Lung (tissue), 12 donors: ENCODE results near the gene SLC2A2. TPM values are rescaled to one million over a fixed set of nuclear protein-coding genes. Genes with fewer than 3 reads are reported as not detected.

Experiments used
- ATAC-seq: fragments of 200-7000 bp; cut with Tn5 transposase; one replicate; pipeline ENCODE4 v1.9.1; 2020; ENCODE audit warnings: moderate number of reproducible peaks; ENCODE audit not compliant: insufficient read depth, low FRiP score
- DNase-seq, 3 donors: peaks; one replicate each; pipeline ENCODE4 v3.0.0-alpha.2; 2013 to 2017
- H3K27ac ChIP-seq, 2 donors: one replicate each; pipeline ENCODE4 v1.5.1; 2013; ENCODE audit warnings: mild to moderate bottlenecking in 2 of 2, moderate library complexity in 2 of 2, control low read depth in 1 of 2, inconsistent platforms in 1 of 2, low read depth in 1 of 2, low read length in 1 of 2
- H3K27me3 ChIP-seq, 3 donors: one replicate each; pipeline ENCODE4 v1.5.1; 2013; ENCODE audit warnings: low read length in 2 of 3; ENCODE audit not compliant: control insufficient read depth in 3 of 3, insufficient read depth in 3 of 3
- H3K36me3 ChIP-seq, 4 donors: one replicate each; pipeline ENCODE4 v1.5.1; 2013; ENCODE audit warnings: low read length in 4 of 4, mild to moderate bottlenecking in 1 of 4, moderate library complexity in 1 of 4; ENCODE audit not compliant: control insufficient read depth in 4 of 4, insufficient read depth in 4 of 4
- H3K4me1 ChIP-seq, 5 donors: one replicate each; pipeline ENCODE4 v1.5.1; 2013; ENCODE audit warnings: low read length in 5 of 5, mild to moderate bottlenecking in 2 of 5, moderate library complexity in 1 of 5; ENCODE audit not compliant: control insufficient read depth in 5 of 5, insufficient read depth in 5 of 5
- H3K4me3 ChIP-seq: one replicate; pipeline ENCODE4 v1.5.1; 2013; ENCODE audit warnings: mild to moderate bottlenecking, control low read depth, moderate library complexity
- H3K9ac ChIP-seq, 2 donors: one replicate each; pipeline ENCODE4 v1.5.1; 2013; ENCODE audit warnings: low read length in 2 of 2, control low read depth in 1 of 2; ENCODE audit not compliant: insufficient read depth in 1 of 2
- H3K9me3 ChIP-seq, 4 donors: one replicate each; pipeline ENCODE4 v1.5.1; 2013; ENCODE audit warnings: low read length in 3 of 4, mild to moderate bottlenecking in 1 of 4, moderate library complexity in 1 of 4; ENCODE audit not compliant: control insufficient read depth in 4 of 4, insufficient read depth in 3 of 4
- WGBS, 2 donors: extraction: QIAGEN DNeasy Blood & Tissue Kit; methylation state at CpG; one replicate each; pipeline ENCODE4 v1.1.7; 2013; 5-methylcytosine and 5-hydroxymethylcytosine counted together
- polyA plus RNA-seq, 2 donors: library from polyadenylated mRNA; stranded (reverse); fragments of 200-250 nt; gene quantifications; one replicate each; pipeline ENCODE4 v1.2.1, GENCODE V29; 2013
- total RNA-seq, 2 donors: library from RNA; depleted of rRNA in 1 of 2; stranded (reverse); fragments of >200 nt in 1 of 2; gene quantifications; one replicate each; pipeline ENCODE4 v1.2.1, GENCODE V29; 2014 to 2021
- TF ChIP-seq, protein P1 (sequence below): IDR thresholded peaks from 2 replicates; pipeline ENCODE4 v1.5.1; 2012; ENCODE audit warnings: mild to moderate bottlenecking; ENCODE audit errors: control extremely low read depth, extremely low read depth
- donor health status: control.
- donor health status: control.
- donor health status: Bipolar disorder and iron deficiency.
- donor health status: healthy.
- donor health status: DM: yes; HTN: yes; CAD: no.

The SLC2A2 gene
- total and polyA plus RNA-seq, 4 donors, result 0.12 TPM; not detected in 3

- Histone ChIP-seq H3K4me3 (no peak overlapping the region), H3K36me3 (peaks cover 0 to 12% (median 3%) of the 10 kb centered on the region in 4 donors), H3K4me1 (peaks cover 0 to 7% (median 0%) of the 10 kb centered on the region in 5 donors), H3K9me3 (peaks cover 0 to 1% (median 0%) of the 10 kb centered on the region in 4 donors), H3K9ac (no peak overlapping the region), H3K27me3 (peaks cover 0 to 48% (median 0%) of the 10 kb centered on the region in 3 donors), H3K27ac (no peak overlapping the region)
- DNase-seq (no peak), ATAC-seq (no peak)
- WGBS, 2 donors, result 87 to 90% methylated on average over 6 of the region's 6 CpGs
- TF ChIP-seq, protein P1, sequence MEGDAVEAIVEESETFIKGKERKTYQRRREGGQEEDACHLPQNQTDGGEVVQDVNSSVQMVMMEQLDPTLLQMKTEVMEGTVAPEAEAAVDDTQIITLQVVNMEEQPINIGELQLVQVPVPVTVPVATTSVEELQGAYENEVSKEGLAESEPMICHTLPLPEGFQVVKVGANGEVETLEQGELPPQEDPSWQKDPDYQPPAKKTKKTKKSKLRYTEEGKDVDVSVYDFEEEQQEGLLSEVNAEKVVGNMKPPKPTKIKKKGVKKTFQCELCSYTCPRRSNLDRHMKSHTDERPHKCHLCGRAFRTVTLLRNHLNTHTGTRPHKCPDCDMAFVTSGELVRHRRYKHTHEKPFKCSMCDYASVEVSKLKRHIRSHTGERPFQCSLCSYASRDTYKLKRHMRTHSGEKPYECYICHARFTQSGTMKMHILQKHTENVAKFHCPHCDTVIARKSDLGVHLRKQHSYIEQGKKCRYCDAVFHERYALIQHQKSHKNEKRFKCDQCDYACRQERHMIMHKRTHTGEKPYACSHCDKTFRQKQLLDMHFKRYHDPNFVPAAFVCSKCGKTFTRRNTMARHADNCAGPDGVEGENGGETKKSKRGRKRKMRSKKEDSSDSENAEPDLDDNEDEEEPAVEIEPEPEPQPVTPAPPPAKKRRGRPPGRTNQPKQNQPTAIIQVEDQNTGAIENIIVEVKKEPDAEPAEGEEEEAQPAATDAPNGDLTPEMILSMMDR, result no peak
Observed at GRCh38 chr3:171066206-171066605, 39.7 kb upstream of the SLC2A2 start.

- WGBS, 2 donors, result 82 to 92% methylated on average over 1 of the region's 1 CpG
- Histone ChIP-seq H3K36me3 (peaks cover 0 to 11% (median 3%) of the 10 kb centered on the region in 4 donors), H3K4me1 (peaks cover 0 to 7% (median 0%) of the 10 kb centered on the region in 5 donors), H3K27me3 (peaks cover 0 to 51% (median 0%) of the 10 kb centered on the region in 3 donors), H3K4me3 (no peak overlapping the region), H3K27ac (no peak overlapping the region), H3K9me3 (peaks cover 0 to 1% (median 0%) of the 10 kb centered on the region in 4 donors), H3K9ac (no peak overlapping the region)
- TF ChIP-seq, protein P1, result no peak
- DNase-seq, result no peak
- ATAC-seq, result no peak
Observed at GRCh38 chr3:171065732-171066131, 39.2 kb upstream of the SLC2A2 start.

- H3K9me3 ChIP-seq, result peaks cover 0 to 1% (median 0%) of the 10 kb centered on the region in 4 donors
- ATAC-seq, result no peak
- H3K36me3 ChIP-seq, result peaks cover 0 to 9% (median 2%) of the 10 kb centered on the region in 4 donors
- H3K9ac ChIP-seq, result no peak overlapping the region
- H3K27me3 ChIP-seq, result peaks cover 0 to 48% (median 0%) of the 10 kb centered on the region in 3 donors
- no peak for DNase-seq
- WGBS, 2 donors, result 86 to 92% methylated on average over 2 of the region's 2 CpGs
- H3K4me1 ChIP-seq, result peaks cover 0 to 7% (median 0%) of the 10 kb centered on the region in 5 donors
- H3K27ac ChIP-seq, result no peak overlapping the region
- TF ChIP-seq, protein P1, result no peak
- no peak overlapping the region for H3K4me3 ChIP-seq
Observed at GRCh38 chr3:171064461-171064860, 37.9 kb upstream of the SLC2A2 start.

DNA sequence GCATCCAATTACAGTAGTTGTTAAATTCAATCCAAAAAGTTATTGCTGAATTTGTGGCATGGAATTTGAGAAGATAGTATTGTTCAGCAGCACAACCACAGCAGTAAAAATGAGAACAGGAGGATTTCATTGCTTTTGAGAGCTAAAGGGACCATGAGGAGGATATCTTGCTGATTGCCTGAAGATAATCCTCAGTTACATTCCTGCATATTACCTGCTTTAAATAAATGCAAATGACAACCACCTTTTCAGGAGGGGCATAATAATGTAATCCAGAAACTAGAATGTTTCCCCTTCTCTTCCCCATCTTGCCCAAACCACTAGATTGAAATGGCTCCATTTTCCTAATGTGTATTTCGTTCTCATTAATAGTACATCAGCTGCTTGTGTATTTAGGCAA, 35.2 kb upstream of the SLC2A2 start:
- H3K27me3 ChIP-seq, result peaks cover 0 to 60% (median 0%) of the 10 kb centered on the region in 3 donors
- DNase-seq (no peak), ATAC-seq (no peak)
- peaks cover 0 to 1% (median 0%) of the 10 kb centered on the region in 4 donors for H3K9me3 ChIP-seq
- no peak overlapping the region for H3K27ac ChIP-seq
- whole genome bisulfite sequencing, 2 donors, result 92 to 97% methylated on average over 1 of the region's 1 CpG
- no peak overlapping the region for H3K4me3 ChIP-seq
- H3K4me1 ChIP-seq, result peaks cover 0 to 4% (median 0%) of the 10 kb centered on the region in 5 donors
- peaks cover 0 to 4% (median under 1%) of the 10 kb centered on the region in 4 donors for H3K36me3 ChIP-seq
- TF ChIP-seq, protein P1, result no peak
- H3K9ac ChIP-seq, result no peak overlapping the region
